ENCODE data around the gene HOXB5. TPM values are rescaled to one million over a fixed set of nuclear protein-coding genes. Genes with fewer than 3 reads are reported as not detected.

The HOXB5 gene
- total RNA-seq, 1 experiment from 2014 or later: 5.9 TPM

- ChIA-PET POLR2A (ENCODE audit: low non-redundant PET) (interaction anchor here (0.6 kb wide), 1 partner anchor 73 kb away, joined by 14 read pairs; no protein-coding TSS in a partner anchor), CTCF (interaction anchor here (0.9 to 1.4 kb wide), 2 partner anchors 95 to 325 kb away, joined by 3 to 8 read pairs; no protein-coding TSS in a partner anchor)
- peaks cover 4% of the 10 kb centered on the region for H3K36me3 ChIP-seq (ENCODE audit: insufficient read depth, low read length, poor library complexity, severe bottlenecking)
- peaks cover 57% of the 10 kb centered on the region for H3K4me1 ChIP-seq (ENCODE audit: insufficient read depth, low read length, poor library complexity, severe bottlenecking)
- intact Hi-C loops (cut with micrococcal nuclease; ENCODE audit: unreplicated experiment): no loop called here
- H3K4me3 ChIP-seq (ENCODE audit: low read depth, low read length, poor library complexity, severe bottlenecking): no peak overlapping the region
- DNase-seq (ENCODE audit: low spot score): no peak
- no peaks in the 10 kb centered on the region for H3K9me3 ChIP-seq (ENCODE audit: low read depth, low read length, poor library complexity, severe bottlenecking)
- no TSS peak for BruUV-seq (replicated peaks)
- no peaks in the 10 kb centered on the region for H3K27me3 ChIP-seq (replicated peaks; ENCODE audit: insufficient read depth, low read depth, low read length, poor library complexity)
- TF ChIP-seq EZH2 (IDR thresholded peaks at IDR 0.05; ENCODE audit: borderline replicate concordance, low read depth, low read length, poor library complexity, severe bottlenecking): no peak
- TF ChIP-seq, protein P1, sequence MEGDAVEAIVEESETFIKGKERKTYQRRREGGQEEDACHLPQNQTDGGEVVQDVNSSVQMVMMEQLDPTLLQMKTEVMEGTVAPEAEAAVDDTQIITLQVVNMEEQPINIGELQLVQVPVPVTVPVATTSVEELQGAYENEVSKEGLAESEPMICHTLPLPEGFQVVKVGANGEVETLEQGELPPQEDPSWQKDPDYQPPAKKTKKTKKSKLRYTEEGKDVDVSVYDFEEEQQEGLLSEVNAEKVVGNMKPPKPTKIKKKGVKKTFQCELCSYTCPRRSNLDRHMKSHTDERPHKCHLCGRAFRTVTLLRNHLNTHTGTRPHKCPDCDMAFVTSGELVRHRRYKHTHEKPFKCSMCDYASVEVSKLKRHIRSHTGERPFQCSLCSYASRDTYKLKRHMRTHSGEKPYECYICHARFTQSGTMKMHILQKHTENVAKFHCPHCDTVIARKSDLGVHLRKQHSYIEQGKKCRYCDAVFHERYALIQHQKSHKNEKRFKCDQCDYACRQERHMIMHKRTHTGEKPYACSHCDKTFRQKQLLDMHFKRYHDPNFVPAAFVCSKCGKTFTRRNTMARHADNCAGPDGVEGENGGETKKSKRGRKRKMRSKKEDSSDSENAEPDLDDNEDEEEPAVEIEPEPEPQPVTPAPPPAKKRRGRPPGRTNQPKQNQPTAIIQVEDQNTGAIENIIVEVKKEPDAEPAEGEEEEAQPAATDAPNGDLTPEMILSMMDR (conservative IDR thresholded peaks at IDR 0.05; ENCODE audit: low read depth, low read length): no peak
- H3K27ac ChIP-seq (ENCODE audit: low read depth, low read length, poor library complexity, severe bottlenecking): peak overlapping the region; percentile 40
Measured at GRCh38 chr17:48588074-48588415, 5.5 kb downstream of the HOXB5 start.

GRCh38 chr17:48587276-48588073, 6.1 kb downstream of the HOXB5 start:
- no peak for TF ChIP-seq EZH2 (IDR thresholded peaks at IDR 0.05; ENCODE audit: borderline replicate concordance, low read depth, low read length, poor library complexity, severe bottlenecking)
- TF ChIP-seq, protein P1 (conservative IDR thresholded peaks at IDR 0.05; ENCODE audit: low read depth, low read length): no peak
- ChIA-PET CTCF (interaction anchor here (0.9 to 1.4 kb wide), 2 partner anchors 33 to 94 kb away, joined by 3 to 8 read pairs; no protein-coding TSS in a partner anchor), POLR2A (ENCODE audit: low non-redundant PET) (interaction anchor here (0.5 to 0.6 kb wide), 3 partner anchors 28 to 73 kb away, joined by 3 to 14 read pairs (median 3); partner anchors contain the start of gene HOXB8)
- BruUV-seq (replicated peaks): no TSS peak
- Histone ChIP-seq H3K4me3 (ENCODE audit: low read depth, low read length, poor library complexity, severe bottlenecking) (no peak overlapping the region), H3K36me3 (ENCODE audit: insufficient read depth, low read length, poor library complexity, severe bottlenecking) (peaks cover 4% of the 10 kb centered on the region), H3K4me1 (ENCODE audit: insufficient read depth, low read length, poor library complexity, severe bottlenecking) (peaks cover 55% of the 10 kb centered on the region), H3K27me3 (replicated peaks; ENCODE audit: insufficient read depth, low read depth, low read length, poor library complexity) (no peaks in the 10 kb centered on the region), H3K27ac (ENCODE audit: low read depth, low read length, poor library complexity, severe bottlenecking) (peak overlapping the region; percentile 40), H3K9me3 (ENCODE audit: low read depth, low read length, poor library complexity, severe bottlenecking) (no peaks in the 10 kb centered on the region)
- intact Hi-C loops (cut with micrococcal nuclease; ENCODE audit: unreplicated experiment): no loop called here
- DNase-seq (ENCODE audit: low spot score): peak; percentile 64

DNA sequence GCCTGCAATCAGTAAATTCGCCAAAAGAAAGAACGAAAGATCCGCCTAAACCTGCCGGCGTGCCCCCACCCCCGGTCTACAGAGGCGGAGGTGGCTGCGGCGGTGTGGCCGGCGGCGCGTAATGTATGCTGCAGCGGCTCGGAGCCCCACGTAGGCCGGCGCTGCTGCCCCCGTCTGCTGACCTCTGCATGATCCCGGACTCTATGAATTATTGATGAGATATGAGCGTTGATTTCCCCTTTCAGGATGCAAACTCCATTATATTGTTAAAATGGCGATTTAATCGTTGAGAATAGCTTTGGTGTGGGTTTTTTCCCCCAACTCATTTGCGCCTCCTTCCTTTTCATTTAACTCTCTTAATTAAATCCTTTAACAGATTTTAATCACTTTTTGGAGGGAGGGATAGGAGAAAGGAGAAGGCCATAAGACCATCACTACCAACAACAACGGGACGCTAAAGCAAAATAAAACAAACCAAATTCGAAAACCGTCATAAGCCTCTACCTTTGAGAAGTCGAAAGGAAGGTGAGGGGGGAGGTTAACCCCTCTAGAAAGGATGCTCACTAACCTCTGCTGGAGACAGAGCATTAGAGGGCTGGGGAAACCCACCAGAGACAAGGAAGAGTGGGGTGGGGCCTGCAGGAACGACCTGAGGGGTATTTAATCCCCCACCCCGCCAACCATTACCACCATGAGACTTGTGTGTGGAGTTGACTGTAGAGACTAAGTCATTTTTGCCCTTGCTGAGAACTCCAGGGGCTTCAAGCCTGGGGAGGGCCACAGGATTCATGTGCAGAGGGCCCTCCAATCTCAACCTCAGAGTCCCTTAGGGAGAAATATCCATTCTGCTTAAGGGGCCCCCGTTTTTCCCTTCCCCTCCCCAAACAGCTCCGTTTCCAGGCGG, 7.0 kb downstream of the HOXB5 start:
- no TSS peak for BruUV-seq (replicated peaks)
- intact Hi-C loops (cut with micrococcal nuclease; ENCODE audit: unreplicated experiment): no loop called here
- peak overlapping the region; percentile 53 for H3K4me3 ChIP-seq (ENCODE audit: low read depth, low read length, poor library complexity, severe bottlenecking)
- peak overlapping the region; percentile 40 for H3K27ac ChIP-seq (ENCODE audit: low read depth, low read length, poor library complexity, severe bottlenecking)
- TF ChIP-seq EZH2 (IDR thresholded peaks at IDR 0.05; ENCODE audit: borderline replicate concordance, low read depth, low read length, poor library complexity, severe bottlenecking): no peak
- TF ChIP-seq, protein P1 (conservative IDR thresholded peaks at IDR 0.05; ENCODE audit: low read depth, low read length): no peak
- CTCF ChIA-PET: interaction anchor here (0.5 to 1.4 kb wide), 4 partner anchors 28 to 489 kb away, joined by 3 to 8 read pairs (median 6); partner anchors contain the start of gene HOXB8
- no peaks in the 10 kb centered on the region for H3K9me3 ChIP-seq (ENCODE audit: low read depth, low read length, poor library complexity, severe bottlenecking)
- POLR2A ChIA-PET (ENCODE audit: low non-redundant PET): interaction anchor here (0.5 to 0.6 kb wide), 2 partner anchors 29 to 43 kb away, joined by 3 read pairs; partner anchors contain the start of gene HOXB8
- H3K36me3 ChIP-seq (ENCODE audit: insufficient read depth, low read length, poor library complexity, severe bottlenecking): peaks cover 4% of the 10 kb centered on the region
- DNase-seq (ENCODE audit: low spot score): peak; percentile 55
- H3K4me1 ChIP-seq (ENCODE audit: insufficient read depth, low read length, poor library complexity, severe bottlenecking): peaks cover 59% of the 10 kb centered on the region
- H3K27me3 ChIP-seq (replicated peaks; ENCODE audit: insufficient read depth, low read depth, low read length, poor library complexity): no peaks in the 10 kb centered on the region
